ENCODE measurements around the gene PLEKHA6. TPM values are rescaled to one million over a fixed set of nuclear protein-coding genes. Genes with fewer than 3 reads are reported as not detected.

Gene PLEKHA6
- total RNA-seq, 2 experiments from 2014 or later: not detected

DNA sequence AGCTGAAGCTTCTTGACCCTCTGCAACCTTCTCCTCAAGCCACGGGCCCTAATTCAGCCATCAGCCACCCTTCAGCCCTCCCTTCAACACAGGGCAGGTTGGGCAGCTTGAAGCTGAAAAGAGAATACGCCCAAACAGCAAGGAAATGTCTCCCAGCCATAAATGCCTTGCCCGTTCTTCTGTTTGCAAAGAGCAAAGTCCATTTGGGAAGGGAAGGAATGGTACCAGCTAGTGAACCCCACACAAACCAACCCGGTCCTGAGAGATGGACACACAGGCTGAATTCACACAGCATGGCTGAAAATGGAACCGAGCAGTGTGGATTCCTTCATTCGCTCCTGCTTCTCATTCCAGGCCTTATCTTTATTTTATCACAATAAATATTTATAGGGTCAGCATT is 11.5 kb downstream of the PLEKHA6 start:
- DNase-seq: no peak
- Mint-ChIP-seq H3K9me3 (no peaks in the 10 kb centered on the region), H3K27ac (no peak overlapping the region), H3K36me3 (ENCODE audit: low read depth) (no peaks in the 10 kb centered on the region), H3K4me3 (no peak overlapping the region), H3K27me3 (no peaks in the 10 kb centered on the region), H3K4me1 (peaks cover 3% of the 10 kb centered on the region)
- CTCF ChIA-PET: no interaction called here
- POLR2A ChIA-PET: no interaction called here

DNA sequence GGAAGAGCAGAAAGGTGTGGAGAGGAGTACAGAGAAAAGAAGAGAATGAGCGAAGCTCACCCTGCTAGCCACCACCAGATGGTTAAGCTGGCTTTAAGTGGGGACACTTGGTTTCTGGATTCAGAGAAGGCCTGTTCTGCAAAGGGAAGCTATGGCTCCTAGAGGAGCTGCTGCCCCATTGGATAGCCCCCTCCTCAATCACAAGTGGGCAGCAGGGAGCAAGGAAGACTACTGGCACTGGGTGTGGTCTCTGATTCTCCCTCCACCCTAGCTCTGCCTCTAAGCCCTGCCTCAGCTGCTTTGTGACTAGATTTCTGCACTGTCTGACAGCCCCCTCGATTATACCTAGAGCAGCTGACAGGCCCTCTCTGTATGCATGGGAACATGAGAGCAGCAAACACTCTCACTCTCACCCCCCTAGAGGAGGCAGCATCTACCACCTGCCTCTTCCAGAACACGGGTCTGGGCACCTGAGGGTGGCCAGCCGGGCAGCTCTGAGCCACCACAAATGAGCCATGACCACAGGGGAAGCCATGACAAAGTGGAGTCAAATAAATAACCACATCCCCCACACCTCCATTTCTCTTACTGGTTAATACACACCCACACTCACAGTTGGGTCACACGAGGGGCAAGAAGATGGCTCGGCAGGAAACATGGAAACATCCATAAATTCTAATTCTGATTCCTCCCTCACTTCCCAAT is 13.6 kb downstream of the PLEKHA6 start:
- ChIA-PET POLR2A (no interaction called here), CTCF (interaction anchor here (1.1 to 1.7 kb wide), 2 partner anchors 8 to 18 kb away, joined by 4 to 7 read pairs; no protein-coding TSS in a partner anchor)
- Mint-ChIP-seq H3K27ac (no peak overlapping the region), H3K27me3 (no peaks in the 10 kb centered on the region), H3K36me3 (ENCODE audit: low read depth) (no peaks in the 10 kb centered on the region), H3K4me1 (peaks cover under 1% of the 10 kb centered on the region), H3K4me3 (no peak overlapping the region), H3K9me3 (no peaks in the 10 kb centered on the region)
- DNase-seq: no peak

DNA sequence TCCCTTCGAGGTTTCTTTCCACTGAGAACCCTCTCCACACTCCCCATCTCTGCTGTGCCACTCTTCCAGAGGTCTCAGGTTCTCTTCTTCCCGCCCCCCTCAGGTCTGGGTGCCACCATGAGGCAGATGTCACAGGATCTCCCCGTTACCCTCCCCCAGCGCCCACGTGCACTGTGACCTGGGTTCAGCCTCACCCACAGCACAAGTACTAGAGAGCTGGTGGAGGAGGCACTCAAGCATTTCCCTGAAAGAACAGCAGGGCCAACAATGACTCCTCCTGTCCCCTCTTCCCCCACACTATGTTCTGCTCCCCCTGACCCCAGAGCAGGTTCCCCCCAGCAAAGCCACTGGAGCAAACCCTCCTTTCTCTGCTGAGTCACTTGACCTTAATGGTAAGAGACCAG is 14.3 kb downstream of the PLEKHA6 start:
- DNase-seq: no peak
- Mint-ChIP-seq H3K9me3 (no peaks in the 10 kb centered on the region), H3K4me1 (no peaks in the 10 kb centered on the region), H3K27me3 (no peaks in the 10 kb centered on the region), H3K27ac (no peak overlapping the region), H3K36me3 (ENCODE audit: low read depth) (no peaks in the 10 kb centered on the region), H3K4me3 (no peak overlapping the region)
- POLR2A ChIA-PET: no interaction called here
- CTCF ChIA-PET: interaction anchor here (1.1 to 1.7 kb wide), 2 partner anchors 9 to 18 kb away, joined by 4 to 7 read pairs; no protein-coding TSS in a partner anchor

DNA sequence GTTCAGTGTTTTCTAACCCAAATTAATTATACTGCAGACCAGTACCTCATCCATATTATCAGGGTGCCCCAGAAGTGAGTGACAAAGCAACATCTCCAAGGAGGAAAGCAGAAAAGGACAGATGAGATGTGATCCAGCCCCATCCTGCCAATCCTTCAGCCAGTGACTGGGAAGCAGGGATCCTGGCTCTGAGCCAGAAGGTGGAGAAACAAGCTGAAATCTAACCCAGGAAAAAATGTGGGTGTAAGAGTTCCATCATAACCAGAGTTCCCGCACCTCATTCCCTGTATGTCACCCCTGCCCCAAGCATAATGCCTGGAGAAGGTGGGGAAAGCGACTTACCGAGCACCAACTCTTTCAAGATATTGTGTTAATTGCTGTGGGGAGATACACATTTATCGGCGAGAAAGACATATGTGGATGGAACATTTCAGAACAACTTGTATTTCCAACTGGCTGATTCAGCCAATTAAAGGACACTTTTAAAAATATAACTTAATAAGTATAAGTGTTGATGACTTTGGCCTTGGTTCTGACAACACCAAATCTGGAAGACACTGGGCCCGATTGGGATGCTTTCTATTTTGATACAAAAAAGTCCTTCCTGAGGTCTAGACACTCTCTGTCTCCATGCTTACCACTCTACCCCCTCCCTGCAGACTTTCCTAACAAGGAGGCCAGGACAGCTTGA is 14.9 kb downstream of the PLEKHA6 start:
- CTCF ChIA-PET: interaction anchor here (1.1 to 1.7 kb wide), 2 partner anchors 14 to 19 kb away, joined by 5 to 7 read pairs; no protein-coding TSS in a partner anchor
- POLR2A ChIA-PET: no interaction called here
- no peaks in the 10 kb centered on the region for H3K4me1 Mint-ChIP-seq
- H3K9me3 Mint-ChIP-seq: no peaks in the 10 kb centered on the region
- H3K36me3 Mint-ChIP-seq (ENCODE audit: low read depth): no peaks in the 10 kb centered on the region
- DNase-seq: no peak
- no peak overlapping the region for H3K4me3 Mint-ChIP-seq
- no peak overlapping the region for H3K27ac Mint-ChIP-seq
- no peaks in the 10 kb centered on the region for H3K27me3 Mint-ChIP-seq

DNA sequence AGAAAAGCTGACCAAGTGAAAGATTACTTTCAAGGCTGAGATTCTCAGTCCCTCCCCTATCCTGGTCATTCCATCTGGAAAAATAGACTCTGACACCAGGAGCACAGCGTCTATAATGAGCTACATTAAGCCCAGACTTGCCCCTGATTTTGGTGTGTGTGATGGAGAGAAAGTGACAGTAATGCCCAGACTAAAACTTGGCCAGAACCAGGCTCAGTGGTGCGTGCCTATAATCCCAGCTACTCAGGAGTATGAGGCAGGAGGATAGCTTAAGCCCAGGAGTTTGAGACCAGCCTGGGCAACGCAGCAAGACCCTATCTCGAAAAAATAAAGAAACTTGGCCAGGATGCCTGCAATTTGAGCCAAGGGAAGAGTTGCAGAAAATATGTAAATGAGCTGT is 15.9 kb downstream of the PLEKHA6 start:
- Mint-ChIP-seq H3K4me3 (no peak overlapping the region), H3K4me1 (no peaks in the 10 kb centered on the region), H3K27ac (no peak overlapping the region), H3K36me3 (ENCODE audit: low read depth) (no peaks in the 10 kb centered on the region), H3K9me3 (no peaks in the 10 kb centered on the region), H3K27me3 (no peaks in the 10 kb centered on the region)
- ChIA-PET CTCF (interaction anchor here (0.7 to 1.3 kb wide), 4 partner anchors 15 to 27 kb away, joined by 3 to 5 read pairs (median 4); no protein-coding TSS in a partner anchor), POLR2A (no interaction called here)
- no peak for DNase-seq

DNA sequence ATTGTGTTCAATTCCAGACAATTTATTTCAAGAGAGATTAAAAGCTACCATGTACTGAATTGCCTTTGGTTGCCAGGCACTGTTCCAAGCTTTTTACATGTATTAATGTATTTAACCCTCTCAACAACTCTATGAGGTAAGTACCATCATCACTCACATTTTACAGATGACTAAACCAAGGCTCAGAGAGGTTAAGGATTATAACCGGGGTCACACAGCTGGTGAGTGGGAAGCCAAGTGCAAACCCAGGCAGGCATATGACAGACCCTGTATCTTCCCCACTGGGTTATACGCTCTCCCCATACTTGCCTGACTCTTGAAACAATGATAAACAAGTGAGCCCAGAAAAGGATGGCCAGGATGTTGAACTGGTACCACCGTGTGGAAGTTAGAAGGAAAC is 16.5 kb downstream of the PLEKHA6 start:
- ChIA-PET CTCF (interaction anchor here (0.5 to 1.3 kb wide), 5 partner anchors 8 to 883 kb away, joined by 3 to 5 read pairs (median 3); no protein-coding TSS in a partner anchor), POLR2A (no interaction called here)
- Mint-ChIP-seq H3K36me3 (ENCODE audit: low read depth) (no peaks in the 10 kb centered on the region), H3K9me3 (no peaks in the 10 kb centered on the region), H3K4me3 (no peak overlapping the region), H3K27ac (no peak overlapping the region), H3K27me3 (no peaks in the 10 kb centered on the region), H3K4me1 (no peaks in the 10 kb centered on the region)
- no peak for DNase-seq

DNA sequence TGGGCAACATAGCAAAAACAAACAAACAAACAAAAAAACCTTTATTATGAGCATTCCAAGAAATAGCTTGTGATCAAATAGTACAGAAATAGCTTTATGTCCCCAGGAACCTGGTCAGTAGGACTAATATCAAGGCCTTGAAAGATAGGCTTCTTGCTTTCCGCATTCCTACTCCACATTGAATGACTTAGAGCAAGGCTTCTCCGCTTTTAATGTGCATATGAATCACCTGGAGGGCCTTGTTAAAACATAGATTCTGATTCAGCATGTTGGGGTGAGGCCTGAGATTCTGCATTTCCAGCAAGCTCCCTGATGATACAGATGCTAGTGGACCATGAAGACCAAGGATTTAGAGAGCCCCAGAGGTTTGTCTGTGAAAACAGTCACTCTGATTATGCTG is 17.4 kb downstream of the PLEKHA6 start:
- POLR2A ChIA-PET: no interaction called here
- no peak for DNase-seq
- CTCF ChIA-PET: interaction anchor here (0.7 to 1.3 kb wide), 4 partner anchors 9 to 26 kb away, joined by 3 read pairs; no protein-coding TSS in a partner anchor
- no peak overlapping the region for H3K4me3 Mint-ChIP-seq
- H3K4me1 Mint-ChIP-seq: no peaks in the 10 kb centered on the region
- H3K27me3 Mint-ChIP-seq: no peaks in the 10 kb centered on the region
- no peak overlapping the region for H3K27ac Mint-ChIP-seq
- no peaks in the 10 kb centered on the region for H3K9me3 Mint-ChIP-seq
- H3K36me3 Mint-ChIP-seq (ENCODE audit: low read depth): no peaks in the 10 kb centered on the region

DNA sequence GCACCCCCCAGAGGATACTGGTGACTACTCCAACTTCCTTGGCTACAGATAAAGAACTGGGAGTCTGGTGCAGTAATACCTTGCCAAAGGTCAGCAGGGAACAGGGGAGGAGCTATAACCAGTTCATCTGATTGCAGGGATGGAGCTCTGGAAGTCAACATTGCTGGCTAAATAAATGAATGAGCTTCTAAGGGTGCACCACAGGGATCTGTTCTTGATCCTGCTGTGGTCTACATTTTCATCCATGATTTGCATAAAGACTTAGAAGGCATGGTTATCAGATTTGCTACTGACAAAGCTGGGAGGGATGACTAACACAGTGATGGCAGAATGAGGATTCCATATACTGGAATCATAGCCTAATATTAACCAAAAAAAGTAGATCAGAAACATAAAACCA is 18.3 kb downstream of the PLEKHA6 start:
- POLR2A ChIA-PET: no interaction called here
- Mint-ChIP-seq H3K27ac (no peak overlapping the region), H3K4me3 (no peak overlapping the region), H3K4me1 (no peaks in the 10 kb centered on the region), H3K9me3 (no peaks in the 10 kb centered on the region), H3K36me3 (ENCODE audit: low read depth) (no peaks in the 10 kb centered on the region), H3K27me3 (no peaks in the 10 kb centered on the region)
- DNase-seq: no peak
- CTCF ChIA-PET: interaction anchor here (0.9 to 1.4 kb wide), 3 partner anchors 9 to 25 kb away, joined by 3 to 4 read pairs (median 3); no protein-coding TSS in a partner anchor

DNA sequence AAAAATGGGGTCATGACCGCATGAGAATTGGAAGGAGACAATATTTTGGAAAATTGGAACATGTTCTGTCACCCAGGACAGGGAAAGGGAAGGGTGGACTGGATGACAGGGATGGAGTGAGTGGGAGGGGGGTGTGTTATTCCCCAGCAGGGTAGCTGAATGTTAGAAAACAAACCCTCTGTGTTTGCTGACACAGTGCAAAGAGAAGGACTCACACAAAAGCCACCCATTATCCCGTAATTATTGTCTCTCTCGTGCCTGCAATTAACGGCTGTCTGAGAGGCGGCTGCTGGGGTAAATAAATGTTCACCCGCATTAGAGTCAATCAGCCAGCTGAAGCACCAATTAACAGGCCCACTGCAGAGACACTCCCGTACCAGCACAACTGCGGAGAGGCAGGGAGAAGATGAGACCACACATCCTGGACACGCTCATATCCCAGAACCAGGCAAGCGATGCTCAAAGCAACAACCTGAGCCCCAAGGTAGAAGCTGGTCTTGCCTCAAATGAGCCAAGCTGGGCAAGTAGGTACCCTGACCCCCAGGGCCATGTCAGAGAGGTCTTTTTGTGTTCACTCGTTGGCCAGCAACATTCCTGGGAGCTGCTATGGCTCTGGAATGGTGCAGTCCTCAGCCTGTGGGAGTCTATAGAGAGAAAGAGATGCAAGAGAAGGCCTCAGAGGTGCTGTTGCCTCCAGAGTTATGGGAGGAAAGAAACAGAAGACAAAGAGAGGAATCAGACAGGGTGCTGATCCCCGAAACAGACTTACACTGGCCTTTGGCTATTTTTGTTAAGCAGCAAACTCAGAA is 19.4 kb downstream of the PLEKHA6 start:
- CTCF ChIA-PET: interaction anchor here (1.4 kb wide), 1 partner anchor 11 kb away, joined by 4 read pairs; no protein-coding TSS in a partner anchor

DNA sequence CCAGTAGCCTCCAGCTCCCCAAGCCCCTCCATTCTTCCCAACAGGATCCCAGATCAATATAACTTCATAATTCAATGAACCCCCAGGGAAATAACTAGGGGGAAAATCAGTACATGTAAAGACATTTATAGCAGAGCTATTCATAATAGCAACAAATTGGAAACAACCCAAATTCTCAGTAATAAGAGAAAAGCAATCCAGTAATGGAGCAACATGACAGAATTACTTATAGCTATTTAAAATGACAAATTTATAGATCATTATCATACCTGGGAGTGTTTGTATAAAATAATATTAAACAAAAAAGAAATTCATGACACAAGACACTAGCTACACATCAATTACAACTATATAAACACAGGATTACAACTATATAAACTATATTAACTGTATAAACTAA is 20.2 kb downstream of the PLEKHA6 start:
- Mint-ChIP-seq H3K4me3 (no peak overlapping the region), H3K36me3 (ENCODE audit: low read depth) (no peaks in the 10 kb centered on the region), H3K4me1 (no peaks in the 10 kb centered on the region), H3K27me3 (no peaks in the 10 kb centered on the region), H3K9me3 (no peaks in the 10 kb centered on the region), H3K27ac (no peak overlapping the region)
- POLR2A ChIA-PET: no interaction called here
- CTCF ChIA-PET: no interaction called here
- DNase-seq: no peak

More for the DNA sequence above, 19.4 kb downstream of the PLEKHA6 start:
- Mint-ChIP-seq H3K9me3 (no peaks in the 10 kb centered on the region), H3K4me1 (no peaks in the 10 kb centered on the region), H3K27ac (no peak overlapping the region), H3K27me3 (no peaks in the 10 kb centered on the region), H3K4me3 (no peak overlapping the region), H3K36me3 (ENCODE audit: low read depth) (no peaks in the 10 kb centered on the region)
- no peak for DNase-seq
- POLR2A ChIA-PET: no interaction called here

DNA sequence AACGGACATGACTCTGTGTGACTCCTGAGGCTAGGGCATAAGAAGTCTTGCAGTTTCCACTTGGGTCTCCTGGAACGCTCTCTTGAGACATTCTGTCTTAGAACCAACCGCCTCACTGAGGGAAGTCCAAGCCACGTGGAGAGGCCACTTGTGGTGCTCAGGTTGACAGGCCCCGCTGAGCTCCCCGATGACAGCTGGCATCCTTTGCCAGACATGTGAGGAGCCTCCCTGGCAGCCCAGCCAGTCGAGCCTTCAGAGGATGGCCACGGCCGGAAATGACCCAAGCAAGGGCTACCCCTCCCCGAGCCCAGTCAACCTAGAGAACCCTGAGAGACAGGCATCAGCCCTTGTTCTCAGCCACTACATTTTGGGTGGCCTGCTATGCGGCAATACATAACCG is 20.7 kb downstream of the PLEKHA6 start:
- POLR2A ChIA-PET: no interaction called here
- H3K27me3 Mint-ChIP-seq: no peaks in the 10 kb centered on the region
- H3K27ac Mint-ChIP-seq: no peak overlapping the region
- H3K4me3 Mint-ChIP-seq: no peak overlapping the region
- no peak for DNase-seq
- no peaks in the 10 kb centered on the region for H3K9me3 Mint-ChIP-seq
- no peaks in the 10 kb centered on the region for H3K4me1 Mint-ChIP-seq
- H3K36me3 Mint-ChIP-seq (ENCODE audit: low read depth): no peaks in the 10 kb centered on the region
- CTCF ChIA-PET: no interaction called here

DNA sequence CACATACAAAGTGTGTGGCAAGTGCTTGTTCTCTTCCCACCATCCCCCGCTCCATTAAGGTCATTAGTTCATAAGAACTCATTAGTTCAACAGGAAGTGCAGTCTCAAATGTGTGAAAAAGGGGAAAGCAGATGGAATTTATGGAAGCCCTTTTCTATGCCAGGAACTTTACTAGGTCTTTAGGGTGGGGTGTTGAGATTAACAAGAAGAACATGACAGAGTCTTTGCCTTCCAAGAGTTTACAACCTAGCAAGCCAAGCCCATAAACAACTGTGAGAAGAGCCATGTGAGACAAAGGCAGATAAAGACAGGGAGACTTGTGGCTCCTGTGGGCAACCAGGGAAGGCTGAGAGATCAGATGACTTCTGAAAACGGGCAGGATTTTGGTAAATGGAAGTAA is 21.4 kb downstream of the PLEKHA6 start:
- no peaks in the 10 kb centered on the region for H3K9me3 Mint-ChIP-seq
- no peak overlapping the region for H3K4me3 Mint-ChIP-seq
- ChIA-PET POLR2A (no interaction called here), CTCF (no interaction called here)
- no peaks in the 10 kb centered on the region for H3K27me3 Mint-ChIP-seq
- H3K27ac Mint-ChIP-seq: no peak overlapping the region
- DNase-seq: no peak
- H3K4me1 Mint-ChIP-seq: no peaks in the 10 kb centered on the region
- no peaks in the 10 kb centered on the region for H3K36me3 Mint-ChIP-seq (ENCODE audit: low read depth)

DNA sequence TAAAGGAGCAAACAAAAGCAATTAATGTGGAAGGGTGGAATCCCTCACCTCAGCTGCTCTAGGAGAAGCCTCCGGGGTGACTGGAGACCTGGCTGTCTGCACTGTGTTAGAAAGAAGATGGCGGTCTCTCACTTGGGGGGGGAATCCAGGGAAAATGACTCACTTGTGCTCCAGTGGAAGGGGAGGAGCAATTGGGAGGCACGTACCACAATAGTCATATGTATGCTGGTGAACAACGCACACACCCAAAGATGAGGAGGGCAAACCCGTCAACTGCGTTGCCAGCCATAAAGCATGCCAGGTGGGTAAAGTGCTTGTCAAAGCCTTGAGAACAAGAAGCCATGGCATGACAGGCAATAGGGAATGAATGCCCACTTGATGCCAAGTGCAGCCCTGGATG is 22.1 kb downstream of the PLEKHA6 start:
- Mint-ChIP-seq H3K4me1 (no peaks in the 10 kb centered on the region), H3K4me3 (no peak overlapping the region), H3K36me3 (ENCODE audit: low read depth) (no peaks in the 10 kb centered on the region), H3K27ac (no peak overlapping the region), H3K27me3 (no peaks in the 10 kb centered on the region), H3K9me3 (no peaks in the 10 kb centered on the region)
- ChIA-PET POLR2A (no interaction called here), CTCF (no interaction called here)
- DNase-seq: no peak

Data from activated CD4-positive, alpha-beta T cell treated with anti-CD3 and anti-CD28 coated beads, Interleukin-2, amount 10 ng/mL, durations not matched to agents 7 days and 5 days (primary cell).